Endothelial cell (in vitro differentiated cells): ENCODE data around the gene LINGO3. TPM values are rescaled to one million over a fixed set of nuclear protein-coding genes. Genes with fewer than 3 reads are reported as not detected.

ENCODE experiments used
- DNase-seq: peaks from one replicate; pipeline ENCODE4 v3.0.0; 2021; ENCODE audit warnings: low spot score
- H3K27ac Mint-ChIP-seq: one replicate; pipeline ENCODE4 v1.8.0; 2021; ENCODE audit warnings: mixed read lengths, inconsistent platforms; ENCODE audit not compliant: unreplicated experiment
- H3K27me3 Mint-ChIP-seq: one replicate; pipeline ENCODE4 v1.8.0; 2021; ENCODE audit warnings: mild to moderate bottlenecking, moderate library complexity, mixed read lengths, inconsistent platforms; ENCODE audit not compliant: unreplicated experiment
- H3K36me3 Mint-ChIP-seq: one replicate; pipeline ENCODE4 v1.8.0; 2021; ENCODE audit warnings: mild to moderate bottlenecking, low read depth, mixed read lengths, inconsistent platforms; ENCODE audit not compliant: unreplicated experiment
- H3K4me1 Mint-ChIP-seq: one replicate; pipeline ENCODE4 v1.8.0; 2021; ENCODE audit warnings: mild to moderate bottlenecking, mixed read lengths, inconsistent platforms; ENCODE audit not compliant: unreplicated experiment
- H3K4me3 Mint-ChIP-seq: one replicate; pipeline ENCODE4 v1.8.0; 2021; ENCODE audit warnings: mild to moderate bottlenecking, mixed read lengths, inconsistent platforms; ENCODE audit not compliant: unreplicated experiment
- H3K9me3 Mint-ChIP-seq: one replicate; pipeline ENCODE4 v1.8.0; 2021; ENCODE audit warnings: mixed read lengths, inconsistent platforms; ENCODE audit not compliant: unreplicated experiment
- CTCF ChIP-seq: fragments of 200-600 bp; sonication (generic); IDR thresholded peaks from one replicate; pipeline ENCODE4 v1.5.0; 2021; ENCODE audit warnings: antibody characterized with exemption; ENCODE audit not compliant: unreplicated experiment
- total RNA-seq: library from RNA; stranded (reverse); fragmentation: NEBNext Ultra II Directional; extraction: Animal tissue kit (Norgen Biotek cat#: 25700); gene quantifications from one replicate; pipeline ENCODE4 v1.2.1, GENCODE V29; 2021; ENCODE audit not compliant: unreplicated experiment

The LINGO3 gene
- total RNA-seq, 1 donor from 2014 or later: not detected

DNA sequence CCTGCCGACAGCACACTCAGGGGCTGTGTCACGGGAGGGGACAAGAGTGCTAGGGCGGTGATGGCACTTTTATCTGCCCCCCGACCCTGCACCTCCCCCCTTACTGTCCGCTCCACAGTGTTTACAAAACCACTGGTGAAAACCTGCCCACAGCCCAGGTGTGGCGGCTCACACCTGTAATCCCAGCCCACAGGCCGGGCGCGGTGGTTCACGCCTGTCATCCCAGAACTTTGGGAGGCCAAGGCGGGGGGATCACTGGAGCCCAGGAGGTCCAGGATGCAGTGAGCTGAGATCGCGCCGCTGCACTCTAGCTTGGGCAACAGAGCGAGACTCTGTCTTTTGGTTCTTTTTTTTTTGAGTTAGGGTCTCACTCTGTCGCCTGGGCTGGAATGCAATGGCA is 11.8 kb downstream of the LINGO3 start:
- no peak for DNase-seq
- Mint-ChIP-seq H3K27me3 (peaks cover 3% of the 10 kb centered on the region), H3K36me3 (no peaks in the 10 kb centered on the region), H3K9me3 (no peaks in the 10 kb centered on the region), H3K4me1 (no peaks in the 10 kb centered on the region), H3K4me3 (no peak overlapping the region), H3K27ac (no peak overlapping the region)
- no peak for TF ChIP-seq CTCF

DNA sequence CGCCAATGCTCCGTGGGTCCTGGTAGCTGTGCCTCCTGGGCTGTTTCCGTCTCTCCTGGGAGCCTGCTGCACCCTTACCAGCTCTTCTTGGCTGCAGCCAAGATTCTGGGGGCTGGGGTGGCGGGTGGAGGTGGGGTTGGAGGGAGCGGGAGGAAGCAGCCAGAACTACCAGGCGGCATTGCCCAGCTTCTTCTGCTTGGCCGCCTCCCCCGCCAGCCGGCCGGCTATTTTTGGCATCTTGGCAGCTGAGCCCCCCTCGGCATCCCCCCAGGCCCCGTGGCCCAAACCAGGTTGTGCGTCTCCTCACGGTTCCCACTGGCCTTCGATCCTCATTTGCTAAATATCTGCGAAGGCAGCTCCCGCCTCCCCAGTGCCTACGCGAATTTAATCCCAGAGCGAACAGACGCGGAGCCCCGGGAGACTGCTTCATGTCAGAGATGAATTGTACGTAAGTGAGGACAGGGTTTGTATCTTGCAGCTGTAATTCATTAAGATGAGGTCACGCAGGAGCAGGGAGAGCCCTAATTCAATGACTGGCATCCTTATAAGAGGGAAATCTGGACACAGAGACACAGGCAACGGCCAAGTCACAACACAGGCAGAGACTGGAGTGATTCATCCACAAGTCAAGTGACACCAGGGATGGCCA is 13.1 kb downstream of the LINGO3 start:
- Mint-ChIP-seq H3K27me3 (peaks cover 3% of the 10 kb centered on the region), H3K4me3 (no peak overlapping the region), H3K4me1 (no peaks in the 10 kb centered on the region), H3K36me3 (no peaks in the 10 kb centered on the region), H3K27ac (no peak overlapping the region), H3K9me3 (no peaks in the 10 kb centered on the region)
- DNase-seq: no peak
- no peak for TF ChIP-seq CTCF

DNA sequence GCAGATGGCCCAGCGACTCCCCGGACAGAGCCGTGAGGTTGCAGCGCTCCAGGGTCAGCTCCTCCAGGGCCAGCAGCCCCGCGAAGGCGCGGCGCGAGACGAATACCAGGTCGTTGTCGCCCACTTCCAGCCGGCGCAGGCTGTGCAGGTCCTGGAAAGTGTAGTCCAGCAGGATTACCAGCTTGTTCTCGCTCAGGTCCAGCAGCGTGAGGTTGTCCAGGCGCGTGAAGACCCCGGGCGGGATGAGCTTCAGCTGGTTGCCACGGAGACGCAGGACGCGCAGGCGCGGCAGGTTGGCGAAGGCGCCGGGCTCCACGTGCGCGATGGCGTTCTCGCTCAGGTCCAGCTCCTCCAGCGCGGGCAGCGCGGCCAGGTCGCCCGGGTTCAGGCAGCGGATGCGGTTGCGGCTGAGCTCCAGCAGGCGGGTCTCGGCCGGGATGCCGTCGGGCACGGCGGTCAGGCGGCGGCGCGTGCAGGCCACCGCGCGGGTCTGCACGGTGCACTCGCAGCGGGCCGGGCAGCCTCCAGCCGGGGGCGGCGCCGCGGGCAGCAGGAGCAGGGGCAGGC is 16.7 kb downstream of the LINGO3 start:
- no peak for DNase-seq
- Mint-ChIP-seq H3K4me3 (no peak overlapping the region), H3K9me3 (no peaks in the 10 kb centered on the region), H3K27me3 (peaks cover 11% of the 10 kb centered on the region), H3K4me1 (peaks cover 7% of the 10 kb centered on the region), H3K27ac (no peak overlapping the region), H3K36me3 (no peaks in the 10 kb centered on the region)
- TF ChIP-seq CTCF: no peak

GRCh38 chr19:2290441-2291184 is 17.3 kb downstream of the LINGO3 start:
- H3K9me3 Mint-ChIP-seq: no peaks in the 10 kb centered on the region
- H3K4me3 Mint-ChIP-seq: no peak overlapping the region
- peaks cover 11% of the 10 kb centered on the region for H3K27me3 Mint-ChIP-seq
- H3K27ac Mint-ChIP-seq: no peak overlapping the region
- H3K4me1 Mint-ChIP-seq: peaks cover 7% of the 10 kb centered on the region
- TF ChIP-seq CTCF: no peak
- no peak for DNase-seq
- no peaks in the 10 kb centered on the region for H3K36me3 Mint-ChIP-seq
